Retina (tissue), 1 donor: ENCODE data around the gene CBL.

Source experiments
- DNase-seq: peaks from one replicate; pipeline ENCODE4 v3.0.0-alpha.2; 2016

The CBL gene

DNA sequence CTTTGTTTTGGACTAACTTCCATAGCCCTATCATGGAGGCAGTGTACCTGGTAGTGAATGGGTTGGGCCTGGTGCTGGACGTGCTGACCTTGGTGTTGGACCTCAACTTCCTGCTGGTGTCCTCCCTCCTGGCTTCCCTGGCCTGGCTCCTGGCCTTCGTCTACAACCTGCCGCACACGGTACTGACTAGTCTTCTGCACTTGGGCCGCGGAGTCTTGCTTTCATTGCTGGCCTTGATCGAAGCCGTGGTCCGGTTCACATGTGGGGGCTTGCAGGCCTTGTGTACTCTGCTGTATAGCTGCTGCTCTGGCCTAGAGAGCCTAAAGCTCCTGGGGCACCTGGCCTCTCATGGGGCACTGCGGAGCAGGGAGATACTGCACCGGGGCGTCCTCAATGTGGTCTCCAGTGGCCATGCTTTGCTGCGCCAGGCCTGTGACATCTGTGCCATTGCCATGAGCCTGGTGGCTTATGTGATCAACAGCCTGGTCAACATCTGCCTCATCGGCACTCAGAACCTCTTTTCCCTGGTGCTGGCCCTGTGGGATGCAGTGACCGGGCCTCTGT, 129.0 kb downstream of the CBL start:
- DNase-seq, result no peak

DNA sequence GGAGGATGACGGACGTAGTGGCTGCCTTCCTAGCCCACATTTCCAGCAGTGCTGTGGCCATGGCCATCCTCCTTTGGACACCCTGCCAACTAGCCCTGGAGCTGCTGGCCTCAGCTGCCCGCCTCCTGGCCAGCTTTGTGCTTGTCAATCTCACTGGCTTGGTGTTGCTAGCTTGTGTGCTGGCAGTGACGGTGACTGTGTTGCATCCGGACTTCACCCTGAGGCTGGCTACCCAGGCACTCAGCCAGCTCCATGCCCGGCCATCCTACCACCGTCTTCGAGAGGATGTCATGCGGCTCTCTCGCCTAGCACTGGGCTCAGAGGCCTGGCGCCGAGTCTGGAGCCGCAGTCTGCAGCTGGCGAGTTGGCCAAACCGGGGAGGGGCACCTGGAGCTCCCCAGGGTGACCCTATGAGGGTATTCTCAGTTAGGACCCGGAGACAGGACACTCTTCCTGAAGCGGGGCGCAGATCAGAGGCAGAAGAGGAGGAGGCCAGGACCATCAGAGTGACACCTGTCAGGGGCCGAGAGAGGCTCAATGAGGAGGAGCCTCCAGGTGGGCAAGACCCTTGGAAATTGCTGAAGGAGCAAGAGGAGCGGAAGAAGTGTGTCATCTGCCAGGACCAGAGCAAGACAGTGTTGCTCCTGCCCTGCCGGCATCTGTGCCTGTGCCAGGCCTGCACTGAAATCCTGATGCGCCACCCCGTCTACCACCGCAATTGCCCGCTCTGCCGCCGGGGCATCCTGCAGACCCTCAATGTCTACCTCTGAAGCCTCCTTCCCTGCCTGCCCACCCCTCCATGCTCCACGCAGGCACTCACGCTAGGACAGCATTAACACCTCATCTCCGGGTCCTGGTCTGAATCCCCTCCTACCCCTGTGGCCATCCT, 129.8 kb downstream of the CBL start:
- DNase-seq, result no peak

DNA sequence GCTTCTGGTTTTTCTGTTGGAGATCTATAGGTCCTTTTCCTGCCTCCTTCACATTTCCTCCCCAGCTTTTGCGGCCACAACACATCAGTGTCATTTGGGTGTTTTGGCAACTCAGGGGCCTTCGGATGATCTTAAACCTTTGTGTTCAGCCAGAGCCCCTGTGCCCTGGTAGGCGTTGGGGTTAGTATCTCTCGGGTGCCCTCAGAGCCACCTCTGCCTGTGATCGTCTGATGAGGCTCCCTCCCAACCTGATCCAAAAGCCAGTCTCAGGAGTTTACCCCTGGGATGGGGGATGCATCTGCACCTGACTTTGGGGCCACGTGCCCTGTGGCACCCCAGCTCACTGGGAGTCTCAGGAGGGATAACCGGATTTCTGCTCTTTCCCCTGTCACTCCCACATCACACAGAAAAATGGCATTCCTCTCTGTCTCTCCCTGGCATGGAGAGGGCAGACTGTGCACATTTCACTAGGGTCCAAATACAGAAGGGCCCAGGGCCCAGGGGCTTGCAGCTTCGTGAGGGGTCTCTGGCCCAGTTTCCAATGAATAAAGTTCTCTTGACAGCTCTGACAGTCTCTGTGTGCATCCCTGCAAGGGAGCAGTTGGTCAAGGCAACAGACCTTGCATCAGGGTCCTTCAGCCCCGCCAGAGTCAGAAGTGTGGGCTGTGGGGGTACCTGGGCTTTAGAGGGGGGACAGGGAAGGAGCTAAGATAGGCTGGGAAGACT, 130.8 kb downstream of the CBL start:
- no peak for DNase-seq

DNA sequence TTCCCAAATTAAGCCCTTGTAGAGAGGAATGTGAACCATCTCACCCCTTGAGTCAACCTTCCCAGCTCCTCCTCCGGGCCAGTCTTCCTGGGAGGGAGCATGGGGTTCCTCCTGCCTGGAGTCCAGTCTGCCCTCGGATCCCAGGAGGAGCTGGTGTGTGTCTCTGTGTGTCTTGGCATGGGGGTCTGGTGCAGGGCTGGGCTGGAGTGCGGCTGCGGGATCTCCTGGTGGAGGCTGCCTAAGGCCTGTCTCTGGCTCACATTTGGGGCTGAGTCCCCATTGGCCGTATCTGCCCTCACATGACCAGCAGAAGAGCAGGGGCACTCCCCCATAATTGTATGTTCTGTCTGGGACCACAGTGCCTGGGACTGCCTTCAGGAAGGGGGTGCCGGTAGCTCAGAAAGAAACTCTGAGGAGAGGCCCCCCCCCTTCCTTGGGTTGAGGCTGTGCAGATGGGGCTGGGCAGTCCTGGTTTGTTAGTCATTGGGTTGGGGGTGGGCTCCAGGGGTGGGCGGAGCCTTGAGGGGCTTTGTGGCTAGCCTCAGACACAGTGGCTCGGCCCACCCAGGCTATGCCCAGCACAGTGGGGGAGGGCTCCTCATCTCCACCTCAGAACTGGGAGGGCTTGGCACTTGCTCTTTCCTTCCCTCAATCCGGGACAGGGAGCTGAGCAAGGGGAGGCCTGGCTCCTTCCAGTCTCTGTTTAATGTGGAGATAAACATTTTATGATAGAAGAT, 131.6 kb downstream of the CBL start:
- no peak for DNase-seq

DNA sequence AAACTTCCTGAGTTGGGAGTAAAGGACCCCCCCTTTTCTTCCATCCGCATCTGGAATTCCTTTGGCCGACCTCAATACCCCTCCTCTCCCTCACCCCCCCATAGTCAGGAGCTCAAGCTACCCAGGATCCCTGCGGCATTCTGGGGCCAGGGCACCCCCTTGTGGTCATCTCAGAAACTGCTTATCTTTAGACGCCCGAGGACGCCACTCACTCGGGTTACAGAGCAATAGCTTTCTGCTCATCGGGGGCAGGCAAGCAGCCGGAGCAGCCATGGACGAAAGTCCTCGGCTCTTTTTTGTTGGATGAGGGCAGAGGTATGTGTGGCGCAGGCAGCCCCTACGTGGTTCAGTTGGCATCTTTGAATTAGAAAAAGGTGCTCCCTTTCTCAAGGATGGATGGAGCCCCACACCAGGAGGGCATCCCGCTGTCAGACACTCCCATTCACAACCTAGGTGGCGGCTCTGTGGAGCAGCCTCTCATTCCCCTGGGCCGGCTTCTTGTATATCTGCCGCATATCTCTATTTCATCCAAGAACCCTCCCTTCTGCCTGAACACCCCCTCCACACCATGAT, 132.3 kb downstream of the CBL start:
- peak; percentile 87 for DNase-seq

DNA sequence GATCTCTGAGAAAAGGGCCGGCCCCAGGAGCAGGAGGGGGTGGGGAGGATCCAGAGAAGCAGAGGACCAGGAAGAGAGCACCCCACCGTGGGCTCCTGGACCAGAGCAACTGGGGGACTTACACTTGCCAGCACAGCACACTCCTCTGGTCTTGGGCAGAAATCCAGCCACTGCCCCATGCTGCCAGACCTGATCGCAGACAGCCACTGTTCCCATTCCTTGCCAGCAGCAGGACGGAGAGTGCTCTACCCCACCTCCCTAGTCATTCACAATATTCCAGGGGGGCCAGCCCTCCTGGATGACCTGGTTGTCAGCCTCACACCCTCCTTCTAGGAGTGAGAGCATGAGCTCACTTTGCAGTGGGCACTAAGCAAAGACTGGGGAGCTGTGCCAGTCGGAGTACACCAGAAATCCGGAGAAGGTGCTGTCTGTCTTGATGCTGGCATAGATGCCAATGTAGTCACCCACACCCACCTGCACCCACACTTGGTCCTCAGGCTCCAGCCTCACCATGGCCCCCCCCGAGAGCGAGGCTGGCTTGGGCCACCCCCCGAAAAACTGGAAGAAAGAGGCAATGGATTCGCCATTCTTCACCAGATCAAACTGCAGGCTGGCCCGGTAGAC, 132.9 kb downstream of the CBL start:
- no peak for DNase-seq

DNA sequence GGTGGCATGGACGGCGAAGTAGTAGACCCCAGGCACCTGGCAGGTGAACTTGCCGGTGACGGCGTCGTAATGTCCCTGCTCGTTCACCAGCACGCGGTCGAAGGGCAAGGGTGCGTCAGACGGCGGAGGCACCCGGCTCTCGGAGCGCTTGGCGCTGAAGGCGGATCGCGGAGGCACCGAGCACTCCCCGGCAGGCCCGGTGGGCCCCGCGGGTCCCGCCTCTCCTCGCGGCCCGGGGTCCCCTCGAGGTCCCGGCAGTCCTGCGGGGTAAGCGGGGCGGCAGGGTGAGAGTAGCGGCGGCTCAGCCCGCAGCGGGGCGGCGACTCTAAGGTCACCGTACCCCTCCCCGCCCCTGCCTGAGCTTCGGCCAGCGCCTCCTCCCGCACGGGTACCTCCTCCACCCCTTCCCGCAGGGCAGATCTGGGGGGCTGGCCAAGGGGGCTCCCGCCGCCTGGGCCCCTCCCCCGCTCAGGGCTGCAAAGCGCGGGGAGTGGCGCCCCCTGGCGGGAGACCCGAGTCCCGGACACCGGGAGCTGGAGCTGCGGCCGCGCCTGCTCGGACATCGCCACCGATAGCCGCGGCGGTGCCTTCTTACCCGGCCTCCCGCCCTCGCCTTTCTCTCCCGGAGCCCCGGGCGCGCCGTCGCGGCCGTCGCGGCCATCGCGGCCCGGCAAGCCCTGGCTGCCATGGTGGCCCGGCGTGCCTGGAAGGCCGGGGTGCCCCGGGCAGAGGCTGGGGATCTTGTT, 133.6 kb downstream of the CBL start:
- peak; percentile 79 for DNase-seq

DNA sequence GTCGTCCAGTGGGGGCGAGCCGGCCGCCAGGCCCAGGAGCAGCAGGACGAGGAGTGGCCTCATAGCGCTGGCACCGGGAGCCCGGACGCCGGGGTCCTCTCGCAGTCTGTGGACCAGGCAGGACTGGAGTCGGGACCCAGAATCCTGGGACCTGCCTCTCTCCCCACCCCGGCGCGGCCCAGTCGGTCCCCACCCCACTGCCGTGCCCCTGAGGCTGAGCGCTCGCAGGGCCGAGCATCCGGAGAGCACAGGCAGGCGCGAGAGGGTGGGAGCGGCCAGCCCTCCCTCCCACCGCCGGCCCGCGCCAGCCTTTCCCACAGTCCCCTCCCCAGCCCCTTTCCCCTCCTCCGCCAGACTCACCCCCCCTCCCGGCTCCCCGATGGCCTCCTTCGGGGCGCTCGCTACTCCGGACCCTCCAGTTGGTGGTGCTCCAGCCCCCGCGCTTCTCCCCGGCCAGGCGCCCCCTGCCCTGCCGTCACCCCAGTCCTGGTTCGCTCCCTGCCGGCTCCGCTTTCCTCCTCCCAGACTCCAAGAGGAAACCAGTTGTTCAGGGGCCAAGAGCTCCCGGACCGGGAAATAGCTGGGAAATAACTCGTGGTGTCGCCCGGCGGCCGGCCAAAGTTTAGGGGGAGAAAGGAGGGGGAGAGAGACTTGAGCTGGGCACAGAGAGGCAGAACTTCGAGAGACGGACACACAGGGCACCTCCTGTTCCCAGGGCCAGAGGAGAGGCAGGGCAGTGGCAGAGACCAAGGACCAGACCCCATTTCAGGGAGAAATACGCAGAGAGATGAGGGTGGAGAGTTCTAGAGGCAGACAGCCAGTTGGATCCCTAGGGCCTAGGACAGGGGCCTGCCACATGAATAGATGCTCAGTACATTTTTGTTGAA, 134.4 kb downstream of the CBL start, which contains the start of gene C1QTNF5:
C1QTNF5 (minus strand) TSS at position 549 of the 887 bp plus-strand sequence; CDS start at position 63, 486 bp downstream.
- no peak for DNase-seq

DNA sequence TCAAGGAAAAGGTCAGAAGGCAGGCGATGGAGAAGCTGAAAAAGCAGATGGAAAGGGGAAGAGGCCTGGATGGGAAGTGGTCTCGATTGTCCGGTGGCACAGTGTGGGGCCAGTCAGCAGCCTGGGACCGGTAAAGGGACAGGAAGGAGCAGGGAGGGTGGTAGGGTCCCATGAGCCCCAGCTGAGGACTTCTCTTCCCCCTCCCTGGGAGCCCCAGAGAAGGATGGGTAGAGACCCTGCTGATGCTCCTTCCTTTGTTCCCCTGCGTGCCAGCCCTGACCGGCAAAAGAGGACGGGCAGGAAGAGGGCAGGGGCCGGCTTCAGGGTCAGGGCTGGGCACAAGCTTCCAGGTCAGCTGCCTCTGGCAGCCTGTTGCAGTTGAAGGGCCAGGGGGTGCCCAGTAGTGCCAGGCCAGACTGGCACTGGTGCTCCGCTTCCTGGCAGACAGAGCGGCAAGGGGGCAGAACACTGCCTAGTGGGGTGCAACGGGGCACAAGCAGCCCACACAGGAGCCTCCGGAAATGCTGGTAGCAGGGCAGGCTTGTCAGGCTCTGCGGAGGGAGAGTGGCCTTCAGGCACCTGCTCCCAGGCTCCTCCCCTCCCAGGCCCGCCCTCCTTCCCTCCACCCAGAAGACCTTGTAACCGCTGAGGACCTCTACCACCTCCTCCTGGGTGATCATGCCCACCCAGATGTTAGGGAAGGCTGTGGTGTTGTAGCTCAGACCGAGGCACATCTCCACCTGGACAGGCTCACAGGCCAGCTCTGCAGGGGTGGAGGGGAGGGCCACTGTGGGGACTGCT, 135.3 kb downstream of the CBL start:
- DNase-seq, result no peak

DNA sequence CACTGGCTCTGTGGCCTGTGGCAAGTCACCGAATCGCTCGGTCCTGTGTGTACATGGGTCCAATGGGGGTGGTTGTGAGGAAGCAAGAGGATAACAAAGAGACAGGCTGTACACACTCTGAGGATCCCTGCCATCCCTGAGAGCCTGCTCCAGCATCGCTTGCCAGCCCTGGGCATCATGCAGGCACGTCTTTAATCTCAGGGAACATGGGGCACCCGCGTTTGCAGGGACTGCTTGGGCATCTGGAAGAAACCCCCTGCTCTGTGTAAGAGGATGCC, 135.8 kb downstream of the CBL start:
- DNase-seq, result no peak

DNA sequence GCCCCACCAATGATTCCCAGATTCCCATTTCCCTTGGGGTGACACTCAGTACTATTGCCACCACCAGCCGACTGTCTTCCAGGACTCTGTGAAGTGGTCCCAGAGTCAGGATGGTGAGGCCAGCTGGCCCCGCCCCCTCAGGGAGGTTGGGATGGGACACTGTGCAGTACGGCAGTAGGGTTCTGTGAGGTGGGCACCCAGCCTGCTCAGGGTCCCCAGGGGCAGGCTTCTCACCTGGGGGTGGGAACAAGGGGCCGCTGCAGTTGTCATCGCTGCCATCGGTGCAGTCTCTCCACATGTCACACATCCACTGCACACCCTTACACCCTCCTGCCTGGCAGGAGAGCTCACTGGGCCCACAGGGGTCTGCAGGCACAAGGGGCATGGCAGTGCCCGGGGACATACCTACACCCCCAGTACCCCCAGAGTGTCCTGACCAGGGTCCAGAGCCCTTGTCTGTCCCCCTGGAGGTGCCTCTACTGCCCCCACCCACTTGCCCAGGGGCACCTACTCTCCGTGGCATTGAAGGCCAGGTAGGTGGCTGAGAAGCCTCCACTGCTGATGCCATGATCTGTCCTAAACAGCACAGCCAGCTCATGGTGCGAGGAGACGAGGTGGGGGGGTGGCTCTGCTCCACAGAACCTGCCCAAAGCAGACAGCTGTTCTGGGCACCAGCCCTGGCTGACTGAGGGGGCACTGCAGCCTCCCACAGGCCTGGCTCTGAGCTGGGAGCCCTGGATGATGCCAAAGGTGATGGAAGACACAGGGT, 136.4 kb downstream of the CBL start:
- no peak for DNase-seq

DNA sequence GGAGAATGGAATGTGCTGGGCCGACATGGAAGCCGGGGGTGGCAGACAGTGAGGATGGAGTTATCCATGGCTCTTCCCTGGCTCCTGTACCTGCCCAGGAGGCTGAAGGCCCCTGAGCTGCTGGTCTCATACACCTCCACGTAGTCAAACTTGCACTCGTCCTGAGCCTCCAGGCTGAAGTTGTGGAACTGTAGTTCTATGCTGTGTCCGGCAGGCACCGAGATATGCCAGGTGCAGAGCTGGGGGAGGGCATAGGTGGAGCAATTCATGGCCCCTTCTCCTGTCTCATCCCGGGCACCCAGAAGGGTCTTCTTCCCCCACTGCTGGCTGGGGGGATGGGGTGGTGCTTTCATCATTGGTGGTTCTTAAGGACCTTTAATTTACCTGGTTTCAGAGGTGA, 137.6 kb downstream of the CBL start:
- no peak for DNase-seq

DNA sequence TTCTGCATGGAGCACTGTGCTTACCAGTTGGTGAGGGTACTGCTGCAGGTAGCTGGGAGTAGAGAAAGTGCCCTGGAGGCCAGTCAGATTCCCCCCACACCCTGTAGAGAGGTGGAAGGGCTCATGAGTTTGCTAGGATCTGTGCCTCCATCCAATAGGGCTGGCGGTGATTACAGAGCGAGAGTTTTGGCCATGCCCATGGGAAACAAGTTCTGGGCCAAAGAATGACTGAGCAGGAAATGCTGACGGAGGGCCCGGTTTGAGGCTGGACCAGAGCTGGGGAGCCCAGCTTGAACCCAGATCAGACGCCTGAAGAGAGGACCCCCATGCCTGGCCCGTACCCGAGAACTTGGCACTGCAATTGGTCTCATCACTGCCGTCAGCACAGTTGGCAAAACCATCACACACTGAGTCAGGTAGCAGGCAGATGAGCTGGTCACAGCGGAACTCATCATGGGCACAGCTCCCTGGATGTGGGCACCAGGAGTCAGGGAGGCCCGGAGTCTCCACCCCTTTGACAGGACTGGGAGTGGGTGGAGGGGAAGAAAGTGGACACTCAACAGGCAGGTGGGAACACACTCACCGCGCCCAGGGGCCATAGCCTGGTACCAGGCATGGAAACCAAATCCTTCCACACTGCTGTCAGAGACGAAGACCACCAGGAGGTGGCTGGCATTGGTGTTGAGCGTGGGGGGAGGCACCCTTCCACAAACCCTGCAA, 138.3 kb downstream of the CBL start:
- no peak for DNase-seq

DNA sequence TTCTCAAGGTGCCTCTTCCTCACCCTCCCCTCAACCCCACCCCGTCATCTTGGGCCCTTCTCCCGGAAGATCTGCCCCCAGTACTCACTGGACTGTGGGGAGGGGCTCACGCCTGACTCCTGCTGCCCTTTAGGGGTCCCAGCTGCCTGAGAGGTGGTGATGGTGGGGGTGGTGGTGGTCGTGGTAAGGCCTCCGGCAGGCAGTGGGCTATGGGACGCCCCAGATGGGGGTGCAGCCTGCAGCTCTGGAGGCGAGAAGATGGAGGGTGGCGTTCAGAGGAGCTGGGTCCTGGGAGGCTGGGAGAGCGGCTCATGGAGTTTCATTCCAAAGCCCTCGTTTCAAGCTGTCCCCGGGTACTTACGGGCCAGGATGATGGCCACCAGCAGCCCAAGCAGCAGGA, 139.5 kb downstream of the CBL start:
- DNase-seq, result no peak

DNA sequence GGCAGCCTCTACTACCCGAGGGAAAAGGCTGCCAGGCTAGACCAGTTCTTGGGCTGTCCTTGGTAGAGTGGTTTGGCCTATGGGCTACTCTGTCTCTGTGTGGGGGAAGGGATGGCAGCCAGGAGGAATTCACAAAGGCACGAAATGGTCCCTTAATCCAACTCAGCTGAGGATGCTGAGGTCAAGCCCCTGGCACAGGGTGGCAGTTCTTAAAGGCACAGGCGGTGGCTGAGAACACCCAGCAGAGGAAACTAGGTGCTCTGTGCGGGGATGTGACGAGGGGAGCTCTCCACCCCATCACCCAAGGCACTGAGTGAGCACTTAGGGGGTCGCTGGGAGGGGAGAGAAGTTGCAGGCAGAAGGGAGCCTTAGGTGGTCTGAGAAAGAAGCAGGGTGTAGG, 140.5 kb downstream of the CBL start, which contains the start of gene MFRP:
MFRP (minus strand) TSS at position 101 of the 400 bp plus-strand sequence. CDS start 192 bp downstream, outside the sequence.
- no peak for DNase-seq

DNA sequence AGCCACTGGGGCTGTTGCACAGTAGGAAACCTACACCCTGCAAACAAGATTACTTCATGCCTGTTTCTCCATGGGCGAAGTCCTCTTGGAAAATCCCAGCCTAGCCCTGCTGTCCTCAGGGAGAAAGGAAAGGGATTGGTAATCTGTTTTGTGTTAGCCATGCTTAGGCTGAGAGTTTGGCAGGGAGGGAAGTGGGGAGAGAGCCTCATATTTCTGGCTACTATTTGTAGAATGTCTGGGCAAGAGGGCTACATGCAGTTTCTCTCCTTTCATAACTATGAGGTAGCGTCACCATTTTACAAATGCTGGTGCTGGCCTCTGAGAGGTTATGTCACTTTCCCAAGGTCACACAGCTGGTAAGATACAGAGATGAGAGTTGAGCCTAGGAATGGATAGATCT, 141.1 kb downstream of the CBL start:
- DNase-seq, result no peak

DNA sequence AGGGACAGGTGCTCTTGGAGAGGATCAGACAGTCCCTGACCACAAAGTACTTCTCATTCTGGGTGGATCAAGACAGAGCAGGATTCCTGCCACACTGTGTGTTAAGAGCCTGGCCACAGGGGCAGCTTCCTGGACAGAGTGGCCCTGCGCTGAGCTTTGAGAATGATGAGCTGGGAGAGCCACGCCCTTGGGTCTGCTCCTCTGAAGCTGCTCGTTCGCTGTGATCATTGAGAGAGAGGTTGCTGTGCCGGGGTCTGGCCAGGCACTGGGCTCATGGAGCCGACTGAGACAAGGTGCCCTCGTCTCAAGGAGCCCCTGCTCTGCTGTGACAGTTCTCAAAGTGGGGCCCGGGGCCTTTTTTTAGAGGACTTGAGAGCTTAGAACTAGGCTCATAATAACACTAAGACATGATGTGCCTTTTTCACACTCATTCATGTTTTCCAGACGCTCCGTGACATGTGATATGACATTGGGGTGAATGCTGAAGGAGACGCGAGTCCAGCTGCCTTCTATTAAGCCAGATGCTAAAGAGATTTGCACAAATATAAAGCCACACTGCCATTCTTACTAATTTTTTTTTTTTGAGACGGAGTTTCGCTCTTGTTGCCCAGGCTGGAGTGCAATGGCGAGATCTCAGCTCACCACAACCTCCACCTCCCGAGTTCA, 141.9 kb downstream of the CBL start:
- no peak for DNase-seq

DNA sequence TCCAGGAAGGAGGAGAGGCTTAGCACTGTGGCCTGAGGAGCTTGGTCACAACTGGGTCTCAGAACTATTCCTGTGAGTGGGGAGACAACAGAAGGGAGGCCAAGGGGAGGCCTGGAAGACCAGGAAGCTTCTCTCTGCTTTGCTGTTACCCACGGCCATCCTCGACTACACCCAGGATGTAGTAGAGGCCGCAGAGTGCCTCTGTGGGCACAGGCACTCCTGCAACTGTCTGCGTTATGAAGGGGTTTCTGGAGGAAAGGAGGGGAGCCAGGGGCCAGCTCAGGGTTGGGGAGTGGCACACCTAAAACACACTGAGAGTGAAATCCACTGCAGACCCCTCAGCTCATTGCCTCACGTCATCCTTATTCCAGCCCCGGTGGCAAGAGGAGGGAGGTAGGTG, 144.2 kb downstream of the CBL start:
- no peak for DNase-seq
